ENCODE measurements around the gene AK8. TPM values are rescaled to one million over a fixed set of nuclear protein-coding genes. Genes with fewer than 3 reads are reported as not detected.

Gene AK8
- total and polyA plus RNA-seq, 2 experiments from 2014 or later, result 0.70 to 0.83 TPM

DNA sequence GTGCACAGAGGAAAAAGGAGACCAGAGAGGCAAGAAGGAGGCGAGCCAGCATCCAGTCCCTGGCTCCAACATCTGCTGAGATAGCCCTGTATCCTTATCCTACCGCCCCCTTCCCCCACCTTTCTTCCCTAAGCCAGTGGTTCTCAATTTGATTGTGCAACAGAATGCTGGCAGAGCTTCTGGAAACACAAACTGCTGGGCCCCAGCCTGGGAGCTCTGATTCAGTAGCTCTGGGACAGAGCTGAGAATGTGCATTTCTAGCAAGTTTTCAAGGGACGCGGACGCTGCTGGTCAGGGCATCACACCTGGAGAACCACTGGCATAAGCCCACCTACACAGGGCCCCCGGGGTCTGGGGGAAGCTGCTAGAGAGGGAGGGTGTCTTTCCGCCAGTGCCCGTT, 21.1 kb downstream of the AK8 start:
- Histone ChIP-seq H3K36me3 (no peaks in the 10 kb centered on the region), H3K9me3 (ENCODE audit: low read depth) (no peaks in the 10 kb centered on the region), H3K27ac (no peak overlapping the region), H3K4me1 (ENCODE audit: low read depth) (no peaks in the 10 kb centered on the region), H3K27me3 (no peaks in the 10 kb centered on the region), H3K4me3 (no peak overlapping the region)
- DNase-seq (ENCODE audit: low read depth in 1 of 2, low spot score in 1 of 2), result peak in 1 of 2 donors; percentile 96
- no peak for TF ChIP-seq CTCF (IDR thresholded peaks at IDR 0.05; ENCODE audit: low read depth, low read length)

- Histone ChIP-seq H3K4me3 (no peak overlapping the region), H3K27me3 (no peaks in the 10 kb centered on the region), H3K27ac (no peak overlapping the region), H3K4me1 (ENCODE audit: low read depth) (no peaks in the 10 kb centered on the region), H3K9me3 (ENCODE audit: low read depth) (no peaks in the 10 kb centered on the region), H3K36me3 (no peaks in the 10 kb centered on the region)
- DNase-seq (ENCODE audit: low read depth in 1 of 2, low spot score in 1 of 2), result no peak
- no peak for TF ChIP-seq CTCF (IDR thresholded peaks at IDR 0.05; ENCODE audit: low read depth, low read length)
Observed at GRCh38 chr9:132855904-132856303, 22.2 kb downstream of the AK8 start.

- Histone ChIP-seq H3K9me3 (ENCODE audit: low read depth) (no peaks in the 10 kb centered on the region), H3K27ac (no peak overlapping the region), H3K4me1 (ENCODE audit: low read depth) (no peaks in the 10 kb centered on the region), H3K4me3 (no peak overlapping the region), H3K27me3 (no peaks in the 10 kb centered on the region), H3K36me3 (no peaks in the 10 kb centered on the region)
- DNase-seq (ENCODE audit: low read depth in 1 of 2, low spot score in 1 of 2), result no peak
- TF ChIP-seq CTCF (IDR thresholded peaks at IDR 0.05; ENCODE audit: low read depth, low read length), result no peak
Observed at GRCh38 chr9:132854832-132855231, 23.3 kb downstream of the AK8 start.

- DNase-seq (ENCODE audit: low read depth in 1 of 2, low spot score in 1 of 2), result no peak
- Histone ChIP-seq H3K36me3 (no peaks in the 10 kb centered on the region), H3K4me1 (ENCODE audit: low read depth) (no peaks in the 10 kb centered on the region), H3K9me3 (ENCODE audit: low read depth) (no peaks in the 10 kb centered on the region), H3K27ac (no peak overlapping the region), H3K4me3 (no peak overlapping the region), H3K27me3 (no peaks in the 10 kb centered on the region)
- no peak for TF ChIP-seq CTCF (IDR thresholded peaks at IDR 0.05; ENCODE audit: low read depth, low read length)
Observed at GRCh38 chr9:132853482-132853881, 24.6 kb downstream of the AK8 start.

DNA sequence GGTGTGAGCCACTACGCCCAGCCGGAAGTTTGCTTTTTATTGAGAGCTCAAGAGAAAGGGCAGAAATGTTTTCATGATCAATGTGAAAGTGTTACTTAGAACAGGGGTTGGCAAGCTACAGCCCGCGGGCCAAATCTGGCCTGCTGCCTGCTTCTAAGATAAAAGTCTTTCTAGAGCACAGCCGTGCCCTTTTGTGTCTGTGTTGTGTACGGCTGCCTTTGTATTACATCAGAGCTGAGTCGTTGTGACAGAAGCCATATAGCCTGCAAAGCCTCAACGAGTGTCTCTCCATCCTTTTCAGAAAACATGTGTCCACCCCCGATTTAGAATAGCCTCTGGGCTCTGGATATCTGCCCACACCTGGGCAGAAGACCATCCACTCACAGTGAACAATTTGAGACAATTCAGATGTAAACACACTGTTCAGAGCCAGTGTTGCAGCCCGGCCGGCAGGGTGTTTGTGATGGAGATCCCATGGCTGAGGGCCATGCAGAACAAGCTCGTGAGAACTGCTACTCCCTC, 28.8 kb downstream of the AK8 start:
- Histone ChIP-seq H3K27ac (no peak overlapping the region), H3K4me1 (ENCODE audit: low read depth) (no peaks in the 10 kb centered on the region), H3K9me3 (ENCODE audit: low read depth) (no peaks in the 10 kb centered on the region), H3K4me3 (no peak overlapping the region), H3K27me3 (no peaks in the 10 kb centered on the region), H3K36me3 (no peaks in the 10 kb centered on the region)
- peak in 1 of 2 donors; percentile 53 for DNase-seq (ENCODE audit: low read depth in 1 of 2, low spot score in 1 of 2)
- no peak for TF ChIP-seq CTCF (IDR thresholded peaks at IDR 0.05; ENCODE audit: low read depth, low read length)
